ENCODE measurements around the gene CNOT6L.
"Not testable (repeated sequence)": the region's sequence is repeated elsewhere in the genome, so short reads cannot be mapped to it uniquely, and the experiment has no call there.

The CNOT6L gene

GRCh38 chr4:77795326-77795725 lies 23.8 kb downstream of the CNOT6L start:
- H3K27ac ChIP-seq (ENCODE audit: low read depth, low read length) = no peak overlapping the region
- no peaks in the 10 kb centered on the region for H3K27me3 ChIP-seq (ENCODE audit: control insufficient read depth, insufficient read depth, low read length)
- no peak overlapping the region for H3K4me3 ChIP-seq (ENCODE audit: low read length)
- H3K4me1 ChIP-seq (ENCODE audit: control insufficient read depth, insufficient read depth, low read length) = no peaks in the 10 kb centered on the region
- H3K9ac ChIP-seq (ENCODE audit: low read length) = no peak overlapping the region
- H3K36me3 ChIP-seq (ENCODE audit: control insufficient read depth, insufficient read depth, low read length) = no peaks in the 10 kb centered on the region

GRCh38 chr4:77790146-77790545 lies 29.0 kb downstream of the CNOT6L start:
- H3K27ac ChIP-seq (ENCODE audit: low read depth, low read length) = no peak overlapping the region
- H3K4me3 ChIP-seq (ENCODE audit: low read length) = no peak overlapping the region
- H3K9ac ChIP-seq (ENCODE audit: low read length) = no peak overlapping the region
- H3K4me1 ChIP-seq (ENCODE audit: control insufficient read depth, insufficient read depth, low read length) = no peaks in the 10 kb centered on the region
- H3K27me3 ChIP-seq (ENCODE audit: control insufficient read depth, insufficient read depth, low read length) = no peaks in the 10 kb centered on the region
- no peaks in the 10 kb centered on the region for H3K36me3 ChIP-seq (ENCODE audit: control insufficient read depth, insufficient read depth, low read length)

GRCh38 chr4:77788990-77789389 lies 30.2 kb downstream of the CNOT6L start:
- H3K27ac ChIP-seq (ENCODE audit: low read depth, low read length) = no peak overlapping the region
- no peaks in the 10 kb centered on the region for H3K36me3 ChIP-seq (ENCODE audit: control insufficient read depth, insufficient read depth, low read length)
- no peak overlapping the region for H3K4me3 ChIP-seq (ENCODE audit: low read length)
- no peaks in the 10 kb centered on the region for H3K27me3 ChIP-seq (ENCODE audit: control insufficient read depth, insufficient read depth, low read length)
- no peak overlapping the region for H3K9ac ChIP-seq (ENCODE audit: low read length)
- no peaks in the 10 kb centered on the region for H3K4me1 ChIP-seq (ENCODE audit: control insufficient read depth, insufficient read depth, low read length)

- Histone ChIP-seq H3K4me3 (ENCODE audit: low read length) (no peak overlapping the region), H3K36me3 (ENCODE audit: control insufficient read depth, insufficient read depth, low read length) (no peaks in the 10 kb centered on the region), H3K4me1 (ENCODE audit: control insufficient read depth, insufficient read depth, low read length) (no peaks in the 10 kb centered on the region), H3K27ac (ENCODE audit: low read depth, low read length) (no peak overlapping the region), H3K9ac (ENCODE audit: low read length) (no peak overlapping the region), H3K27me3 (ENCODE audit: control insufficient read depth, insufficient read depth, low read length) (no peaks in the 10 kb centered on the region)
Observed at GRCh38 chr4:77787969-77788368, 31.2 kb downstream of the CNOT6L start.

DNA sequence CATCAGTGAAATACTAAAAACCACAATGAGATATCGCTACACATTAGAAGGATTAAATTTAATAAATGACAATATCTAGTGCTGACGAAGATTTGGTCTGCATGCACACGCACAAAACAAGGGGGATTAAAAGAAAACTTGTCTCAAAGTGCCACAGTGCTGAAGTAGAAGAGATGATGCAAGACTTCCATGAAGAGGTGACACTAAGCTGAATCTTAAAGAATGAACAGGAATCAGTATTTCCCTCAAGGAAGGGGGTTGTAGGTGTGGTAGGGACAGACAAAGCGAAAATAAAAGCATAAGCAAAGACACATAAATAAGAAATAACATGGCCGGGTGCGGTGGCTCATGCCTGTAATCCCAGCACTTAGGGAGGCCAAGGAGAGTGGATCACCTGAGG lies 33.5 kb downstream of the CNOT6L start:
- Histone ChIP-seq H3K4me3 (ENCODE audit: low read length) (no peak overlapping the region), H3K36me3 (ENCODE audit: control insufficient read depth, insufficient read depth, low read length) (no peaks in the 10 kb centered on the region), H3K27ac (ENCODE audit: low read depth, low read length) (no peak overlapping the region), H3K9ac (ENCODE audit: low read length) (no peak overlapping the region), H3K4me1 (ENCODE audit: control insufficient read depth, insufficient read depth, low read length) (no peaks in the 10 kb centered on the region), H3K27me3 (ENCODE audit: control insufficient read depth, insufficient read depth, low read length) (no peaks in the 10 kb centered on the region)

DNA sequence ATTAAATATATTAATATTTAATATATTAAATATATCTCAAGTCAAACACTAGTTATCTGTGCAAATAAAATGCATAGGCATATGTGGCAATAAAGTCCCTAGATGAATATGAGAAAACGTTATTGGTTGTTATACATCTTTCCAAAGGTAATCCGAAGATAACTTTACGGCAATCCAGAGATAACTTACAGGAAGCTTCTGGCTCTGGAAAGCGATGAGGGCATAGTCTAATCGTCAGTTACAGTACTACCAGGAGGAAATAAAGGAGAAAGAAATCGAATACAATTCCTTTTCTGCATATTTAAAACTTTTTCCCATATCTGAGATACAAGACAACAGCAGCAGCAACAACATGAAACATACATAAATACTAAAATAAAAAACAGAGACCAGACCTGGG lies 35.3 kb downstream of the CNOT6L start:
- no peaks in the 10 kb centered on the region for H3K27me3 ChIP-seq (ENCODE audit: control insufficient read depth, insufficient read depth, low read length)
- H3K36me3 ChIP-seq (ENCODE audit: control insufficient read depth, insufficient read depth, low read length) = no peaks in the 10 kb centered on the region
- H3K4me1 ChIP-seq (ENCODE audit: control insufficient read depth, insufficient read depth, low read length) = no peaks in the 10 kb centered on the region
- no peak overlapping the region for H3K4me3 ChIP-seq (ENCODE audit: low read length)
- no peak overlapping the region for H3K9ac ChIP-seq (ENCODE audit: low read length)
- no peak overlapping the region for H3K27ac ChIP-seq (ENCODE audit: low read depth, low read length)

DNA sequence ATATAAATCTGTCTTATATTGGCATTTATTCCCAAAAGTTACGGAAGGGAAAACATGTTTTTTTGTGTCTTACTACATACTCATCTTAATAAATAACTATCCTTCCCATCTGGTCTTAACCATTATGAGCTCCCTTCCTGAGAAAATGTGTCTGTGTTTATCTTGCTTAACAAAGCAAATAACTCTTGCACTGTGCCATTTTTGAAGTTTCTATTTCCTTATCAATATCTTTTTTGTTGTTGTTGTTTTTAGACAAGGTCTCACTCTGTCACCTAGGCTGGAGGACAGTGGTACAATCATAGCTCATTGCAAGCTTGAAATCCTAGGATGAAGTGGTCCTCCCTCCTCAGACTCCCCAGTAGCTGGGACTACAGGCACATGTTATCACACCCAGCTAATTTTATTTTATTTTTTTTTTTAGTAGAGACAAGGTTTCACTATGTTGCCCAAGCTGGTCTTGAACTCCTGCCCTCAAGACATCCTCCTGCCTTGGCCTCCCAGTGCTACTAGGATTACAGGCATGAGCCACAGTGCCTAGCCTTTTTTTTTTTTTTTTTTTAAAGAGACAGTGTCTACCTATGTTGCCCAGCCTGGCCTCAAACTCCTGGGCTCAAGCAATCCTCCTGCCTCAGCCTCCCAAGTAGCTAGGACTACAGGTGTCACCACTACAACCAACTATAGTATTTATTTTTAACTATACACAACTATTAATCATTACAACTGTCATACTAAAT lies 36.9 kb downstream of the CNOT6L start:
- Histone ChIP-seq H3K27me3 (ENCODE audit: control insufficient read depth, insufficient read depth, low read length) (no peaks in the 10 kb centered on the region), H3K4me1 (ENCODE audit: control insufficient read depth, insufficient read depth, low read length) (no peaks in the 10 kb centered on the region), H3K4me3 (ENCODE audit: low read length) (no peak overlapping the region), H3K9ac (ENCODE audit: low read length) (no peak overlapping the region), H3K27ac (ENCODE audit: low read depth, low read length) (no peak overlapping the region), H3K36me3 (ENCODE audit: control insufficient read depth, insufficient read depth, low read length) (no peaks in the 10 kb centered on the region)

DNA sequence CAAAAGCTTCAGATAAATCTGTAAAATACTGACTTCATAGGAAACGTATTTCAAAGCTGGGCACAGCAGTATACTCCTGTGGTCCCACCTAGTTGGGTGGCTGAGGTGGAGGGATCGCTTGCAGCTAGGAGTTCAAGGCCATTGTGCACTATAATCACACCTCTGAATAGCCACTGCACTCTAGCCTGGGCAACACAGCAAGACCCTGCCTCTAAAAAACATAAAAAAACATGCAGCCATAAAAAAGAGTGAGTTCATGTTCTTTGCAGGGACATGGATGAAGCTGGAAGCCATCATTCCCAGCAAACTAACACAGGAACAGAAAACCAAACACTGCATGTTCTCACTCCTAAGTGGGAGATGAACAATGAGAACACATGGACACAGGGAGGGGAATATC lies 38.4 kb downstream of the CNOT6L start:
- H3K4me3 ChIP-seq (ENCODE audit: low read length); H3K27me3 ChIP-seq (ENCODE audit: control insufficient read depth, insufficient read depth, low read length); H3K4me1 ChIP-seq (ENCODE audit: control insufficient read depth, insufficient read depth, low read length): not testable (repeated sequence)

GRCh38 chr4:77777135-77777807 lies 41.9 kb downstream of the CNOT6L start:
- no peaks in the 10 kb centered on the region for H3K27me3 ChIP-seq (ENCODE audit: control insufficient read depth, insufficient read depth, low read length)
- no peak overlapping the region for H3K9ac ChIP-seq (ENCODE audit: low read length)
- H3K4me3 ChIP-seq (ENCODE audit: low read length) = no peak overlapping the region
- H3K27ac ChIP-seq (ENCODE audit: low read depth, low read length) = no peak overlapping the region
- H3K36me3 ChIP-seq (ENCODE audit: control insufficient read depth, insufficient read depth, low read length) = peaks cover 3% of the 10 kb centered on the region
- H3K4me1 ChIP-seq (ENCODE audit: control insufficient read depth, insufficient read depth, low read length) = no peaks in the 10 kb centered on the region

More for the DNA sequence above, 38.4 kb downstream of the CNOT6L start:
- not testable (repeated sequence) for H3K9ac ChIP-seq (ENCODE audit: low read length); H3K27ac ChIP-seq (ENCODE audit: low read depth, low read length); H3K36me3 ChIP-seq (ENCODE audit: control insufficient read depth, insufficient read depth, low read length)

GRCh38 chr4:77776182-77777134 lies 42.7 kb downstream of the CNOT6L start:
- no peak overlapping the region for H3K4me3 ChIP-seq (ENCODE audit: low read length)
- H3K27ac ChIP-seq (ENCODE audit: low read depth, low read length) = no peak overlapping the region
- H3K4me1 ChIP-seq (ENCODE audit: control insufficient read depth, insufficient read depth, low read length) = no peaks in the 10 kb centered on the region
- H3K36me3 ChIP-seq (ENCODE audit: control insufficient read depth, insufficient read depth, low read length) = peaks cover 3% of the 10 kb centered on the region
- no peak overlapping the region for H3K9ac ChIP-seq (ENCODE audit: low read length)
- H3K27me3 ChIP-seq (ENCODE audit: control insufficient read depth, insufficient read depth, low read length) = no peaks in the 10 kb centered on the region

GRCh38 chr4:77773101-77773500 lies 46.1 kb downstream of the CNOT6L start:
- no peak overlapping the region for H3K4me3 ChIP-seq (ENCODE audit: low read length)
- H3K9ac ChIP-seq (ENCODE audit: low read length) = no peak overlapping the region
- H3K36me3 ChIP-seq (ENCODE audit: control insufficient read depth, insufficient read depth, low read length) = peaks cover 3% of the 10 kb centered on the region
- no peaks in the 10 kb centered on the region for H3K27me3 ChIP-seq (ENCODE audit: control insufficient read depth, insufficient read depth, low read length)
- no peaks in the 10 kb centered on the region for H3K4me1 ChIP-seq (ENCODE audit: control insufficient read depth, insufficient read depth, low read length)
- H3K27ac ChIP-seq (ENCODE audit: low read depth, low read length) = no peak overlapping the region

DNA sequence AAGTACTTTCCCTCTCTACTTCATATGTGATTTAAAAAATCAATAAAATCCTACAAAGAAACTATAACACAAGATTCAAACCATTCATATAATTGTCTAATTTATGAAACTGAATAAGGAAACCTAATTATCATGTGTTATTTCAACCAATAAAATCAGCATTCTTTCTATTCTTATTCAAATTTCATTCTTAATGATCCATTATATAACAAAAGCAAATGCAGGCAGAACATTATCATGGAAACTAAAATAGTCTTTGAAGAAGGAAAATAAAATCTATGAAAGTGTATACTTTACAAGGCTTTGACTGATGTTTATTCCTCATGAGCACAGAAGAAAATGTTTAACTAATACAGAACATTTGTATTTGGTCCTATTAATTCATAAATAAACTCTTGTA lies 47.6 kb downstream of the CNOT6L start:
- Histone ChIP-seq H3K36me3 (ENCODE audit: control insufficient read depth, insufficient read depth, low read length) (peaks cover 3% of the 10 kb centered on the region), H3K9ac (ENCODE audit: low read length) (no peak overlapping the region), H3K27ac (ENCODE audit: low read depth, low read length) (no peak overlapping the region), H3K4me1 (ENCODE audit: control insufficient read depth, insufficient read depth, low read length) (no peaks in the 10 kb centered on the region), H3K27me3 (ENCODE audit: control insufficient read depth, insufficient read depth, low read length) (no peaks in the 10 kb centered on the region), H3K4me3 (ENCODE audit: low read length) (no peak overlapping the region)

Data from rectal smooth muscle tissue (tissue), 1 donor.